Activated T-helper 2 cell treated with anti-CD3 and anti-CD28 coated beads, Interferon-gamma antibody, Interleukin-2, Interleukin-4, amounts not matched to agents 10 μg/mL and 5 μg/mL and 100 μg/mL, durations not matched to agents 14 hours and 24 hours and 36 hours (primary cell): Measurements from ENCODE around the gene ESYT1. TPM values are rescaled to one million over a fixed set of nuclear protein-coding genes. Genes with fewer than 3 reads are reported as not detected.

Experiments
- DNase-seq: peaks from one replicate; pipeline ENCODE4 v3.0.0; 2021; ENCODE audit warnings: low spot score
- H3K27ac Mint-ChIP-seq: one replicate; pipeline ENCODE4 v1.8.0; 2021; ENCODE audit warnings: mixed read lengths
- H3K27me3 Mint-ChIP-seq: one replicate; pipeline ENCODE4 v1.8.0; 2021; ENCODE audit warnings: low read depth, mixed read lengths
- H3K36me3 Mint-ChIP-seq: one replicate; pipeline ENCODE4 v1.8.0; 2021; ENCODE audit warnings: low read depth, mixed read lengths
- H3K4me1 Mint-ChIP-seq: one replicate; pipeline ENCODE4 v1.8.0; 2021; ENCODE audit warnings: low read depth, mixed read lengths
- H3K4me3 Mint-ChIP-seq: one replicate; pipeline ENCODE4 v1.8.0; 2021; ENCODE audit warnings: low read depth, mild to moderate bottlenecking, moderate library complexity, mixed read lengths
- H3K9me3 Mint-ChIP-seq: one replicate; pipeline ENCODE4 v1.8.0; 2021; ENCODE audit warnings: mixed read lengths
- intact Hi-C: fragments of 100-400 bp; cut with micrococcal nuclease; formaldehyde crosslinking; loops from one replicate; pipeline ENCODE4 v1.15.1; 2023
- total RNA-seq: library from RNA; stranded (reverse); gene quantifications from 2 replicates; pipeline ENCODE4 v1.2.3, GENCODE V29; 2022

Gene ESYT1
- total RNA-seq, 1 donor from 2014 or later: 154 TPM

GRCh38 chr12:56086096-56086495 lies 42.0 kb upstream of the ESYT1 start:
- H3K4me3 Mint-ChIP-seq: no peak overlapping the region
- peaks cover 25% of the 10 kb centered on the region for H3K27me3 Mint-ChIP-seq
- H3K9me3 Mint-ChIP-seq: no peaks in the 10 kb centered on the region
- no peak overlapping the region for H3K27ac Mint-ChIP-seq
- peaks cover 1% of the 10 kb centered on the region for H3K4me1 Mint-ChIP-seq
- intact Hi-C loops: no loop called here
- DNase-seq: no peak
- no peaks in the 10 kb centered on the region for H3K36me3 Mint-ChIP-seq

- peaks cover 21% of the 10 kb centered on the region for H3K27me3 Mint-ChIP-seq
- no peak overlapping the region for H3K27ac Mint-ChIP-seq
These were observed 41.5 kb upstream of the ESYT1 start for GRCh38 chr12:56086608-56087007.

DNA sequence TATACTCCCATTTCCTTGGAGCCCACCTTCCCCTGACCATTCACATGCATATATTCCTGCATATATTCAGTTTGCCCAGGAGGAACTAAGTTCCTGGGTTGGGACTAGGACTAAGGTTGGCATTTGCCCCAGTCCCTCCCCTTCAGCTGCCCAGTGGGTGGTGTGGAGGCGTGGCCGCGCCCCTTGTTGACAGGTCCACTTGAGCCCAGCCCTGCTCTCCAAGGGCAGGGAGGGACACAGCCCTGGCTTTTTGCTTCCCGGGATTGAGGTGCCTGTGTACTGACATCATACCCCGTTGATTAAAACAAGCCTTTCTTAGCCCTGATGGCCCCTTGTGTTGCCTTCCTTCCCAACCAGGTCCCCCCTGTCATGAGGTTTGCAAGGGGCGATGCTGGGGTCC lies 40.8 kb upstream of the ESYT1 start:
- no peak for DNase-seq
- no peaks in the 10 kb centered on the region for H3K36me3 Mint-ChIP-seq
- no peak overlapping the region for H3K4me3 Mint-ChIP-seq
- H3K27ac Mint-ChIP-seq: no peak overlapping the region
- H3K4me1 Mint-ChIP-seq: peaks cover 1% of the 10 kb centered on the region
- no peaks in the 10 kb centered on the region for H3K9me3 Mint-ChIP-seq
- intact Hi-C loops: no loop called here
- peaks cover 17% of the 10 kb centered on the region for H3K27me3 Mint-ChIP-seq

More at GRCh38 chr12:56086608-56087007, 41.5 kb upstream of the ESYT1 start:
- Mint-ChIP-seq H3K4me3 (no peak overlapping the region), H3K4me1 (peaks cover 1% of the 10 kb centered on the region), H3K36me3 (no peaks in the 10 kb centered on the region), H3K9me3 (no peaks in the 10 kb centered on the region)
- intact Hi-C loops: no loop called here
- no peak for DNase-seq

DNA sequence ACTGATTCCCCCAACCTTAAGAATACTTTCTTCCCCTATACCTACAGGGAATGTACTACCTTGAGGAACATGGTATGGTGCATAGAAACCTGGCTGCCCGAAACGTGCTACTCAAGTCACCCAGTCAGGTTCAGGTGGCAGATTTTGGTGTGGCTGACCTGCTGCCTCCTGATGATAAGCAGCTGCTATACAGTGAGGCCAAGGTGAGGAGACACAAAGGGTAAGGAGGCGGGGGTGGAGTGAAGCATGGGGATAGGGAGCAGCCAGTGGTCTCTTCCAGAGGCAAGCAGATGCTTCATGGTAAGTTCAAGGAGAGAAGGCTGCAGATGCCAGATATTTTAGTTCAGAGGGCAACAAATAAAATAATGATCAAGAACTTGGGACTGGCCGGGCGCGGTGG lies 30.3 kb upstream of the ESYT1 start:
- H3K4me1 Mint-ChIP-seq: peaks cover 14% of the 10 kb centered on the region
- H3K4me3 Mint-ChIP-seq: no peak overlapping the region
- no peak for DNase-seq
- H3K27me3 Mint-ChIP-seq: peaks cover 26% of the 10 kb centered on the region
- intact Hi-C loops: no loop called here
- H3K36me3 Mint-ChIP-seq: no peaks in the 10 kb centered on the region
- no peaks in the 10 kb centered on the region for H3K9me3 Mint-ChIP-seq
- H3K27ac Mint-ChIP-seq: no peak overlapping the region

- Mint-ChIP-seq H3K4me3 (no peak overlapping the region), H3K4me1 (peaks cover 23% of the 10 kb centered on the region), H3K9me3 (no peaks in the 10 kb centered on the region), H3K27me3 (peaks cover 20% of the 10 kb centered on the region), H3K36me3 (no peaks in the 10 kb centered on the region), H3K27ac (no peak overlapping the region)
- intact Hi-C loops: no loop called here
- DNase-seq: no peak
These were observed 29.5 kb upstream of the ESYT1 start for GRCh38 chr12:56098592-56098991.

GRCh38 chr12:56099787-56100186 lies 28.3 kb upstream of the ESYT1 start:
- Mint-ChIP-seq H3K9me3 (no peaks in the 10 kb centered on the region), H3K27ac (no peak overlapping the region), H3K4me1 (peaks cover 28% of the 10 kb centered on the region), H3K27me3 (peaks cover 16% of the 10 kb centered on the region), H3K4me3 (no peak overlapping the region), H3K36me3 (peaks cover 5% of the 10 kb centered on the region)
- intact Hi-C loops: loop anchor here (5.0 kb wide), 2 partner anchors 102 to 348 kb away; partner anchors contain the start of genes SUOX and TIMELESS
- no peak for DNase-seq

DNA sequence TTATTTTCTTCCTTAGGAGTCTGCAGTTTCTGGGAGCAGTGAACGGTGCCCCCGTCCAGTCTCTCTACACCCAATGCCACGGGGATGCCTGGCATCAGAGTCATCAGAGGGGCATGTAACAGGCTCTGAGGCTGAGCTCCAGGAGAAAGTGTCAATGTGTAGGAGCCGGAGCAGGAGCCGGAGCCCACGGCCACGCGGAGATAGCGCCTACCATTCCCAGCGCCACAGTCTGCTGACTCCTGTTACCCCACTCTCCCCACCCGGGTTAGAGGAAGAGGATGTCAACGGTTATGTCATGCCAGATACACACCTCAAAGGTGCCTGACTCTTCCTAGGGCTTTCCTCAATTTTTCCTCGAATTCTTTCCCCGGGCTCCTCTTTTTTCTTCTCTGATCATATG lies 27.0 kb upstream of the ESYT1 start:
- intact Hi-C loops: loop anchor here (5.0 kb wide), 2 partner anchors 104 to 346 kb away; partner anchors contain the start of genes SUOX and TIMELESS
- DNase-seq: no peak
- Mint-ChIP-seq H3K36me3 (peaks cover 17% of the 10 kb centered on the region), H3K9me3 (no peaks in the 10 kb centered on the region), H3K27ac (no peak overlapping the region), H3K4me3 (no peak overlapping the region), H3K4me1 (peaks cover 35% of the 10 kb centered on the region), H3K27me3 (peaks cover 11% of the 10 kb centered on the region)

- peaks cover 2% of the 10 kb centered on the region for H3K27me3 Mint-ChIP-seq
- peaks cover 47% of the 10 kb centered on the region for H3K4me1 Mint-ChIP-seq
- peak overlapping the region; percentile 92 for H3K4me3 Mint-ChIP-seq
- intact Hi-C loops: loop anchor here (5.0 kb wide), 2 partner anchors 105 to 345 kb away; partner anchors contain the start of genes SUOX and TIMELESS
- peak overlapping the region; percentile 95 for H3K27ac Mint-ChIP-seq
- H3K9me3 Mint-ChIP-seq: no peaks in the 10 kb centered on the region
- DNase-seq: no peak
- H3K36me3 Mint-ChIP-seq: peaks cover 34% of the 10 kb centered on the region
These were observed 25.4 kb upstream of the ESYT1 start for GRCh38 chr12:56102683-56103065.

- peaks cover 48% of the 10 kb centered on the region for H3K4me1 Mint-ChIP-seq
- H3K36me3 Mint-ChIP-seq: peaks cover 39% of the 10 kb centered on the region
These were observed 24.9 kb upstream of the ESYT1 start for GRCh38 chr12:56103066-56103711.

DNA sequence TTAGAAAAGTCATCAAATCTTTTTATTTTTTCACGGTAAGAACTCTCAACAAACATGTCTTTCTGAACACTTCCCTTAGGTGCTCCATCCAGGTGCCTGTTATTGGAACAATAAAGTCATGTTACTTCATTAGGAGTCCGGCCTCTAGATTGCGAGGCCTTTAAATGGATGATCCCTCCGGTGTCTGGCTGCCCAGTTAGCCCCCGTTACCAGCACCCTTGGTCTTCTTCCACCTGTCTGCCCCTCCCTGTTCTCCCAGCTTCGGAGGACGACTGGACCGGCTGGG lies 24.3 kb upstream of the ESYT1 start:
- Mint-ChIP-seq H3K36me3 (peaks cover 45% of the 10 kb centered on the region), H3K9me3 (no peaks in the 10 kb centered on the region), H3K27me3 (no peaks in the 10 kb centered on the region), H3K27ac (peak overlapping the region; percentile 95), H3K4me3 (peak overlapping the region; percentile 92), H3K4me1 (peaks cover 51% of the 10 kb centered on the region)
- intact Hi-C loops: loop anchor here (1.0 to 5.0 kb wide), 11 partner anchors 13 to 344 kb away; partner anchors contain the start of genes DNAJC14, PYM1, RPL41 and RPS26
- no peak for DNase-seq

More at GRCh38 chr12:56103066-56103711, 24.9 kb upstream of the ESYT1 start:
- intact Hi-C loops: loop anchor here (5.0 kb wide), 2 partner anchors 106 to 344 kb away; partner anchors contain the start of genes SUOX and TIMELESS
- no peaks in the 10 kb centered on the region for H3K9me3 Mint-ChIP-seq
- H3K27ac Mint-ChIP-seq: peak overlapping the region; percentile 95
- no peaks in the 10 kb centered on the region for H3K27me3 Mint-ChIP-seq
- no peak for DNase-seq
- H3K4me3 Mint-ChIP-seq: peak overlapping the region; percentile 92

DNA sequence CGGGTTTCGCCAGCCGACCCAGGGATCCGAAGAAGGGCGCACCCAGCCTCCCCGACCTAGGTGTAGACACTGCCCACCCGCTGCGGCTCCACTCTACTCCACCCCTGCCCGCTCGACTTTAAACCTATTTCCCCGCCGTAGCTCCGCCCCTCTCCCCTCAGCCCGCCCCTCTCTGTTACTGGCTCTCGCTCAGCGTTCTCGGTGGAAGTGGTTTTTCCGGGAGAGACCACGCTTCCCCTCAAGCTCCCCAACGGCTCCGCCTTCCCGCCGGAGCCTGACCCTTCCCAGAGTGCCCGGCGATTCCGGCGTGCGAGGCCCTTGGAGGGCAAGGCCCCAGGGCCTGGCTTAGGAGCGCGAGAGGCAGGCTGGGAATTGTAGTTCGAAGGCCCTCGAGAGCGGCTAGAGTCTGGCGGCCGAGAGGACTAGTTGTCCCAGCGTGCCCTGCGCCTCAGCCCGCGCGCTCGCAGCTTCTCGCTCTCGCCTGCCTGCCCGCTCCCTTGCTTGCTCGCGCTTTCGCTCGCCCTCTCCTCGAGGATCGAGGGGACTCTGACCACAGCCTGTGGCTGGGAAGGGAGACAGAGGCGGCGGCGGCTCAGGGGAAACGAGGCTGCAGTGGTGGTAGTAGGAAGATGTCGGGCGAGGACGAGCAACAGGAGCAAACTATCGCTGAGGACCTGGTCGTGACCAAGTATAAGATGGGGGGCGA lies 23.8 kb upstream of the ESYT1 start, which contains the start of gene PA2G4:
PA2G4 (plus strand) TSS at position 451 of the 706 bp plus-strand sequence; CDS start at position 630, 179 bp downstream.
- Mint-ChIP-seq H3K27ac (peak within 1 kb of the TSS; percentile 95), H3K4me1 (peaks cover 51% of the 10 kb centered on the region), H3K36me3 (peaks cover 50% of the 10 kb centered on the region), H3K4me3 (peak within 1 kb of the TSS; percentile 92), H3K9me3 (no peaks in the 10 kb centered on the region), H3K27me3 (no peaks in the 10 kb centered on the region)
- peak; percentile 99 for DNase-seq
- intact Hi-C loops: loop anchor here (1.0 to 5.0 kb wide), 11 partner anchors 12 to 343 kb away; partner anchors contain the start of genes DNAJC14, PYM1, RPL41 and RPS26

DNA sequence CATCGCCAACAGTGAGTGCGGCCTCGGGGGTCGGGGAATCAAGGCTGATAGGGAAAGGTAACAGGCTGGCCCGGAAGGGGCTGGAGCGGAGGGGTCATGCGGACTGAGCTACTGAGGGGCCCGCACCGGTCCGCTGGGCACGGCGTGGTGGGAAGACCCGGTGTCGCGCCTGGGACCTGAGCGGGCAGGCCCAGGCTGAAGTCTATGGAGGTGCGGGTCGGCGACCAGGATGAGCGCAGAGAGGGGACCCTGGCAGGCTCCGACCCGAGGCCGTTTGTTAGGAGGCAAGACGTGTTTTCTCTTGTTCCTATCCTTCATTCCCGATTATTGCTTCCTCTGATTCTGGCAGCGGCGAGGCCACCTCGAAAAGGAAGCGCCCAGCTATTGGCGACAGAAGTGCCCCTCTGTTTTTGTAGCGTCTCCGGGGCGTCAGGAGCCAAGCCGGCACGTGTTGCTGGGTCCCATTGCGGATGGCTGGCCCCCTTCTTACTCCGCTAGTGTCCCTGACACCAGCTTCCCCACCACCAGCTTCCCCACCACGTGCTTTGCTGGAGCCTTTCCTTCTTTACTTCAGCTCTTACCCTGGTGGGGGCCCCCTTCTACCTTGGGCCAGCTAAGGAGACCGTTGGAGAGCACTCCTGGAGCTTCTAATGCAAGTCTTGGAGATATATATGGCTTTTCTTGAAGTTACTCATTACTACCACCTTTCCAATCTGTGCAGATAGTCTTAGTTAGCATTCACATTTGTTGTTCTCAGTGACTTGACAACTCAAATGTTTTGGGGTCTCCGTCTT lies 23.1 kb upstream of the ESYT1 start:
- DNase-seq: no peak
- no peaks in the 10 kb centered on the region for H3K27me3 Mint-ChIP-seq
- no peaks in the 10 kb centered on the region for H3K9me3 Mint-ChIP-seq
- H3K27ac Mint-ChIP-seq: peak overlapping the region; percentile 95
- peaks cover 57% of the 10 kb centered on the region for H3K36me3 Mint-ChIP-seq
- intact Hi-C loops: loop anchor here (1.0 to 5.0 kb wide), 11 partner anchors 11 to 342 kb away; partner anchors contain the start of genes DNAJC14, PYM1, RPL41 and RPS26
- H3K4me1 Mint-ChIP-seq: peaks cover 51% of the 10 kb centered on the region
- H3K4me3 Mint-ChIP-seq: peak overlapping the region; percentile 92
